ENCODE measurements around the gene DMRTB1.

- TF ChIP-seq EZH2 (IDR thresholded peaks at IDR 0.05; ENCODE audit: borderline replicate concordance, insufficient read depth, low read depth, low read length, poor library complexity, severe bottlenecking) (no peak), CTCF (IDR thresholded peaks at IDR 0.05) (no peak)
Observed at GRCh38 chr1:53508056-53508990, 49.1 kb downstream of the DMRTB1 start.
